ENCODE results near the gene F7. TPM values are rescaled to one million over a fixed set of nuclear protein-coding genes. Genes with fewer than 3 reads are reported as not detected.

Gene F7
- total RNA-seq, 1 experiment from 2014 or later = not detected

GRCh38 chr13:113073942-113074341, 31.6 kb upstream of the F7 start:
- H3K27me3 ChIP-seq (ENCODE audit: control insufficient read depth, insufficient read depth, low read length) = no peaks in the 10 kb centered on the region
- no peak overlapping the region for H3K4me3 ChIP-seq (ENCODE audit: low read depth in 2 of 2, low read length in 2 of 2)
- ATAC-seq (no peak), DNase-seq (ENCODE audit: low read depth, low spot score) (no peak)
- in situ Hi-C loops (cut with HindIII; ENCODE audit: low pct_unique_long_range_greater_than_20kb, low sequenced_read_pairs) (no loop called here), intact Hi-C loops (cut with micrococcal nuclease; ENCODE audit: unreplicated experiment) (no loop called here)
- H3K36me3 ChIP-seq (ENCODE audit: control insufficient read depth, insufficient read depth, low read length) = no peaks in the 10 kb centered on the region
- CTCF ChIA-PET = no interaction called here
- TF ChIP-seq REST (IDR thresholded peaks at IDR 0.05; ENCODE audit: insufficient read depth in 1 of 2, low read depth in 2 of 2, low read length in 1 of 2) (no peak), CTCF (IDR thresholded peaks at IDR 0.05) (no peak), SIN3A (IDR thresholded peaks at IDR 0.05; ENCODE audit: borderline replicate concordance, insufficient read depth, low read depth, low read length) (no peak), TCF7L2 (IDR thresholded peaks at IDR 0.05; ENCODE audit: low read depth, low read length) (no peak), POLR2AphosphoS5 (IDR thresholded peaks at IDR 0.05; ENCODE audit: low read depth, low read length) (no peak)
- POLR2A ChIA-PET = interaction anchor here (0.7 kb wide), 1 partner anchor 421 kb away, joined by 3 read pairs; no protein-coding TSS in a partner anchor
- H3K4me1 ChIP-seq (ENCODE audit: control insufficient read depth, insufficient read depth, low read length) = no peaks in the 10 kb centered on the region
- H3K9me3 ChIP-seq (ENCODE audit: control insufficient read depth, insufficient read depth, low read depth, low read length) = no peaks in the 10 kb centered on the region
- H3K27ac ChIP-seq (ENCODE audit: low read length) = no peak overlapping the region
- BruUV-seq (replicated peaks) = no TSS peak

DNA sequence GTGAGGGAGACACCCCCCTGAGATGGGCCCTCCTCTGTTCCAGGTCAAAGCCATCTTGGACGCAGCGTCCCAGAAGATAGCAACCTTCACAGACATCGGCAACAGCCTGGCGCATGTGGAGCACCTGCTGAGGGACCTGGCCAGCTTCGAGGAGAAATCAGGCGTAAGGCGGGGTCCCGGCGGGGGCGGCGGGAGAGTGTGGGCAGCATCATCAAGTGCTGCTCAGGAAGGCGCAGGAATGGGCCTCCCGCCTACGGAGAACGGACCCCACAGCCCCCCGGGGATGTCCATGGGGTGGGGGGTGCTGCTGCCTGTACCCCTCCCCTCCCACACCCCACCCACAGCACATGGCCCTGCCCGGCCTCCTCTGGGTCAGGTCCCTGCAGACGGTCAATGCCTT, 31.2 kb upstream of the F7 start:
- ChIA-PET POLR2A (interaction anchor here (0.7 kb wide), 1 partner anchor 421 kb away, joined by 3 read pairs; no protein-coding TSS in a partner anchor), CTCF (no interaction called here)
- no TSS peak for BruUV-seq (replicated peaks)
- no peaks in the 10 kb centered on the region for H3K36me3 ChIP-seq (ENCODE audit: control insufficient read depth, insufficient read depth, low read length)
- no peak for ATAC-seq
- no peak overlapping the region for H3K4me3 ChIP-seq (ENCODE audit: low read depth in 2 of 2, low read length in 2 of 2)
- in situ Hi-C loops (cut with HindIII; ENCODE audit: low pct_unique_long_range_greater_than_20kb, low sequenced_read_pairs) = no loop called here
- TF ChIP-seq SIN3A (IDR thresholded peaks at IDR 0.05; ENCODE audit: borderline replicate concordance, insufficient read depth, low read depth, low read length) (no peak), TCF7L2 (IDR thresholded peaks at IDR 0.05; ENCODE audit: low read depth, low read length) (no peak), CTCF (IDR thresholded peaks at IDR 0.05) (no peak), POLR2AphosphoS5 (IDR thresholded peaks at IDR 0.05; ENCODE audit: low read depth, low read length) (no peak), REST (IDR thresholded peaks at IDR 0.05; ENCODE audit: insufficient read depth in 1 of 2, low read depth in 2 of 2, low read length in 1 of 2) (no peak)
- intact Hi-C loops (cut with micrococcal nuclease; ENCODE audit: unreplicated experiment) = no loop called here
- no peaks in the 10 kb centered on the region for H3K4me1 ChIP-seq (ENCODE audit: control insufficient read depth, insufficient read depth, low read length)
- no peaks in the 10 kb centered on the region for H3K9me3 ChIP-seq (ENCODE audit: control insufficient read depth, insufficient read depth, low read depth, low read length)
- H3K27me3 ChIP-seq (ENCODE audit: control insufficient read depth, insufficient read depth, low read length) = no peaks in the 10 kb centered on the region
- no peak for DNase-seq (ENCODE audit: low read depth, low spot score)
- no peak overlapping the region for H3K27ac ChIP-seq (ENCODE audit: low read length)

Measured in Panc1 (cell line).